Measurements from ENCODE around the gene MRPL2.
"Not testable (repeated sequence)": the region's sequence is repeated elsewhere in the genome, so short reads cannot be mapped to it uniquely, and the experiment has no call there.

MRPL2 gene

GRCh38 chr6:43091020-43091419 is 31.8 kb upstream of the MRPL2 start:
- Mint-ChIP-seq H3K9me3 (no peaks in the 10 kb centered on the region), H3K4me3 (no peak overlapping the region), H3K27me3 (peaks cover 13% of the 10 kb centered on the region), H3K27ac (no peak overlapping the region), H3K36me3 (no peaks in the 10 kb centered on the region), H3K4me1 (peaks cover 16% of the 10 kb centered on the region)
- no peak for DNase-seq
- CTCF ChIA-PET = interaction anchor here (1.1 kb wide), 1 partner anchor 53 kb away, joined by 3 read pairs; no protein-coding TSS in a partner anchor

- Mint-ChIP-seq H3K9me3 (no peaks in the 10 kb centered on the region), H3K4me3 (no peak overlapping the region), H3K4me1 (peaks cover 16% of the 10 kb centered on the region), H3K36me3 (no peaks in the 10 kb centered on the region), H3K27ac (no peak overlapping the region), H3K27me3 (peaks cover 16% of the 10 kb centered on the region)
- no peak for DNase-seq
- CTCF ChIA-PET = interaction anchor here (1.1 kb wide), 1 partner anchor 53 kb away, joined by 3 read pairs; no protein-coding TSS in a partner anchor
Observed at GRCh38 chr6:43090559-43090956, 31.3 kb upstream of the MRPL2 start.

GRCh38 chr6:43089874-43090558 is 30.8 kb upstream of the MRPL2 start:
- Mint-ChIP-seq H3K27ac (no peak overlapping the region), H3K4me3 (no peak overlapping the region), H3K27me3 (peaks cover 16% of the 10 kb centered on the region), H3K4me1 (peaks cover 16% of the 10 kb centered on the region), H3K36me3 (no peaks in the 10 kb centered on the region), H3K9me3 (no peaks in the 10 kb centered on the region)
- CTCF ChIA-PET = no interaction called here
- no peak for DNase-seq

- Mint-ChIP-seq H3K36me3 (no peaks in the 10 kb centered on the region), H3K27ac (no peak overlapping the region), H3K27me3 (peaks cover 16% of the 10 kb centered on the region), H3K4me3 (no peak overlapping the region), H3K4me1 (peaks cover 16% of the 10 kb centered on the region), H3K9me3 (no peaks in the 10 kb centered on the region)
- no peak for DNase-seq
- CTCF ChIA-PET = no interaction called here
Observed at GRCh38 chr6:43089467-43089866, 30.2 kb upstream of the MRPL2 start.

GRCh38 chr6:43088654-43089056 is 29.4 kb upstream of the MRPL2 start:
- peaks cover 10% of the 10 kb centered on the region for H3K4me1 Mint-ChIP-seq
- H3K4me3 Mint-ChIP-seq = no peak overlapping the region
- no peak for DNase-seq
- H3K36me3 Mint-ChIP-seq = no peaks in the 10 kb centered on the region
- no peaks in the 10 kb centered on the region for H3K9me3 Mint-ChIP-seq
- no peak overlapping the region for H3K27ac Mint-ChIP-seq
- H3K27me3 Mint-ChIP-seq = peaks cover 16% of the 10 kb centered on the region
- CTCF ChIA-PET = no interaction called here

GRCh38 chr6:43086022-43086658 is 26.9 kb upstream of the MRPL2 start:
- Mint-ChIP-seq H3K27me3 (peaks cover 30% of the 10 kb centered on the region), H3K27ac (no peak overlapping the region), H3K36me3 (no peaks in the 10 kb centered on the region), H3K4me3 (no peak overlapping the region), H3K4me1 (no peaks in the 10 kb centered on the region), H3K9me3 (no peaks in the 10 kb centered on the region)
- CTCF ChIA-PET = no interaction called here
- no peak for DNase-seq

- CTCF ChIA-PET = interaction anchor here (1.2 kb wide), 1 partner anchor 61 kb away, joined by 3 read pairs; no protein-coding TSS in a partner anchor
- Mint-ChIP-seq H3K36me3 (no peaks in the 10 kb centered on the region), H3K4me3 (no peak overlapping the region), H3K27ac (no peak overlapping the region), H3K4me1 (no peaks in the 10 kb centered on the region), H3K27me3 (peaks cover 44% of the 10 kb centered on the region), H3K9me3 (no peaks in the 10 kb centered on the region)
- no peak for DNase-seq
Observed at GRCh38 chr6:43082806-43083655, 23.8 kb upstream of the MRPL2 start.

GRCh38 chr6:43081922-43082321 is 22.7 kb upstream of the MRPL2 start:
- H3K36me3 Mint-ChIP-seq, H3K27ac Mint-ChIP-seq, CTCF ChIA-PET, DNase-seq, H3K4me1 Mint-ChIP-seq, H3K9me3 Mint-ChIP-seq, H3K4me3 Mint-ChIP-seq: not testable (repeated sequence)
- peaks cover 51% of the 10 kb centered on the region for H3K27me3 Mint-ChIP-seq

GRCh38 chr6:43081043-43081442 is 21.8 kb upstream of the MRPL2 start:
- no peak for DNase-seq
- Mint-ChIP-seq H3K27ac (no peak overlapping the region), H3K4me1 (peaks cover 2% of the 10 kb centered on the region), H3K9me3 (no peaks in the 10 kb centered on the region), H3K4me3 (no peak overlapping the region), H3K27me3 (peaks cover 59% of the 10 kb centered on the region), H3K36me3 (no peaks in the 10 kb centered on the region)
- CTCF ChIA-PET = no interaction called here

- H3K36me3 Mint-ChIP-seq = no peaks in the 10 kb centered on the region
- H3K27me3 Mint-ChIP-seq = peaks cover 77% of the 10 kb centered on the region
- H3K9me3 Mint-ChIP-seq = no peaks in the 10 kb centered on the region
- H3K27ac Mint-ChIP-seq = no peak overlapping the region
- CTCF ChIA-PET = no interaction called here
- no peak overlapping the region for H3K4me3 Mint-ChIP-seq
- H3K4me1 Mint-ChIP-seq = peaks cover 2% of the 10 kb centered on the region
- DNase-seq = no peak
Observed at GRCh38 chr6:43078691-43079090, 19.5 kb upstream of the MRPL2 start.

GRCh38 chr6:43077981-43078511 is 18.8 kb upstream of the MRPL2 start:
- CTCF ChIA-PET = interaction anchor here (1.3 kb wide), 1 partner anchor 66 kb away, joined by 8 read pairs; no protein-coding TSS in a partner anchor
- Mint-ChIP-seq H3K4me3 (no peak overlapping the region), H3K36me3 (no peaks in the 10 kb centered on the region), H3K9me3 (no peaks in the 10 kb centered on the region), H3K27ac (no peak overlapping the region), H3K27me3 (peaks cover 76% of the 10 kb centered on the region), H3K4me1 (peaks cover 2% of the 10 kb centered on the region)
- no peak for DNase-seq

- Mint-ChIP-seq H3K4me3 (peak overlapping the region; percentile 53), H3K27me3 (peaks cover 73% of the 10 kb centered on the region), H3K36me3 (peaks cover 3% of the 10 kb centered on the region), H3K27ac (no peak overlapping the region), H3K9me3 (no peaks in the 10 kb centered on the region), H3K4me1 (peaks cover 2% of the 10 kb centered on the region)
- CTCF ChIA-PET = interaction anchor here (1.3 to 1.5 kb wide), 2 partner anchors 66 to 175 kb away, joined by 4 to 8 read pairs; no protein-coding TSS in a partner anchor
- no peak for DNase-seq
Observed at GRCh38 chr6:43077333-43077809, 18.1 kb upstream of the MRPL2 start.

- peaks cover 2% of the 10 kb centered on the region for H3K4me1 Mint-ChIP-seq
- no peaks in the 10 kb centered on the region for H3K9me3 Mint-ChIP-seq
- H3K4me3 Mint-ChIP-seq = peak overlapping the region; percentile 53
- H3K27ac Mint-ChIP-seq = no peak overlapping the region
- H3K36me3 Mint-ChIP-seq = peaks cover 3% of the 10 kb centered on the region
- no peak for DNase-seq
- peaks cover 66% of the 10 kb centered on the region for H3K27me3 Mint-ChIP-seq
- CTCF ChIA-PET = interaction anchor here (0.8 to 1.5 kb wide), 3 partner anchors 53 to 175 kb away, joined by 3 to 8 read pairs (median 4); no protein-coding TSS in a partner anchor
Observed at GRCh38 chr6:43076464-43077332, 17.5 kb upstream of the MRPL2 start.

Data from activated naive CD4-positive, alpha-beta T cell treated with anti-CD3 and anti-CD28 coated beads, Interleukin-2, amount 10 ng/mL, durations not matched to agents 7 days and 5 days (primary cell).